Glutamatergic neuron (in vitro differentiated cells): Measurements from ENCODE around the gene B3GALT6. TPM values are rescaled to one million over a fixed set of nuclear protein-coding genes. Genes with fewer than 3 reads are reported as not detected.
A peak's percentile ranks its signal among the peaks of the same experiment; 100 is the strongest.

Experiments used
- DNase-seq: peaks from one replicate; pipeline ENCODE4 v3.0.0; 2022
- H3K27ac Mint-ChIP-seq: one replicate; pipeline ENCODE4 v1.8.0; 2020; ENCODE audit warnings: mild to moderate bottlenecking, mixed read lengths, inconsistent platforms; ENCODE audit not compliant: unreplicated experiment
- H3K27me3 Mint-ChIP-seq: one replicate; pipeline ENCODE4 v1.8.0; 2020; ENCODE audit warnings: mild to moderate bottlenecking, moderate library complexity, mixed read lengths, inconsistent platforms; ENCODE audit not compliant: unreplicated experiment
- H3K36me3 Mint-ChIP-seq: one replicate; pipeline ENCODE4 v1.8.0; 2020; ENCODE audit warnings: mild to moderate bottlenecking, mixed read lengths, inconsistent platforms; ENCODE audit not compliant: unreplicated experiment
- H3K4me1 Mint-ChIP-seq: one replicate; pipeline ENCODE4 v1.8.0; 2020; ENCODE audit warnings: mild to moderate bottlenecking, low read depth, mixed read lengths, inconsistent platforms; ENCODE audit not compliant: unreplicated experiment
- H3K4me3 Mint-ChIP-seq: one replicate; pipeline ENCODE4 v1.8.0; 2020; ENCODE audit warnings: mild to moderate bottlenecking, mixed read lengths, inconsistent platforms; ENCODE audit not compliant: unreplicated experiment
- H3K9me3 Mint-ChIP-seq: one replicate; pipeline ENCODE4 v1.8.0; 2020; ENCODE audit warnings: mild to moderate bottlenecking, moderate library complexity, mixed read lengths, inconsistent platforms; ENCODE audit not compliant: unreplicated experiment
- CTCF ChIP-seq: fragments of 200-600 bp; sonication (generic); IDR thresholded peaks from one replicate; pipeline ENCODE4 v1.5.0; 2021; ENCODE audit not compliant: partially characterized antibody, unreplicated experiment
- total RNA-seq: library from RNA; stranded (reverse); fragmentation: NEBNext Ultra II Directional; extraction: Animal tissue kit (Norgen Biotek cat#: 25700); gene quantifications from one replicate; pipeline ENCODE4 v1.2.1, GENCODE V29; 2021; ENCODE audit not compliant: unreplicated experiment

The B3GALT6 gene
- total RNA-seq, 1 donor from 2014 or later, result 30.0 TPM

- peaks cover 3% of the 10 kb centered on the region for H3K9me3 Mint-ChIP-seq
- H3K36me3 Mint-ChIP-seq, result no peaks in the 10 kb centered on the region
These were observed 16.9 kb upstream of the B3GALT6 start for GRCh38 chr1:1215080-1215676.

GRCh38 chr1:1215881-1216605 lies 16.0 kb upstream of the B3GALT6 start:
- peaks cover 3% of the 10 kb centered on the region for H3K9me3 Mint-ChIP-seq

More at GRCh38 chr1:1215080-1215676, 16.9 kb upstream of the B3GALT6 start:
- peaks cover 4% of the 10 kb centered on the region for H3K4me1 Mint-ChIP-seq
- H3K4me3 Mint-ChIP-seq, result no peak overlapping the region
- DNase-seq, result no peak
- H3K27ac Mint-ChIP-seq, result no peak overlapping the region
- TF ChIP-seq CTCF, result no peak
- H3K27me3 Mint-ChIP-seq, result peaks cover 8% of the 10 kb centered on the region

GRCh38 chr1:1216770-1217620 lies 15.0 kb upstream of the B3GALT6 start:
- H3K9me3 Mint-ChIP-seq, result peaks cover 3% of the 10 kb centered on the region
- no peaks in the 10 kb centered on the region for H3K4me1 Mint-ChIP-seq
- no peak for DNase-seq
- no peaks in the 10 kb centered on the region for H3K36me3 Mint-ChIP-seq
- H3K27ac Mint-ChIP-seq, result peak overlapping the region; percentile 78
- TF ChIP-seq CTCF, result no peak
- no peak overlapping the region for H3K4me3 Mint-ChIP-seq
- peaks cover 12% of the 10 kb centered on the region for H3K27me3 Mint-ChIP-seq

More at GRCh38 chr1:1215881-1216605, 16.0 kb upstream of the B3GALT6 start:
- Mint-ChIP-seq H3K36me3 (no peaks in the 10 kb centered on the region), H3K27ac (no peak overlapping the region), H3K4me1 (peaks cover 1% of the 10 kb centered on the region), H3K4me3 (no peak overlapping the region), H3K27me3 (peaks cover 12% of the 10 kb centered on the region)
- no peak for DNase-seq
- no peak for TF ChIP-seq CTCF

- Mint-ChIP-seq H3K9me3 (peaks cover 3% of the 10 kb centered on the region), H3K4me3 (no peak overlapping the region), H3K27ac (no peak overlapping the region), H3K36me3 (peaks cover 2% of the 10 kb centered on the region), H3K27me3 (peaks cover 15% of the 10 kb centered on the region), H3K4me1 (no peaks in the 10 kb centered on the region)
- TF ChIP-seq CTCF, result no peak
- DNase-seq, result no peak
These were observed 14.2 kb upstream of the B3GALT6 start for GRCh38 chr1:1217621-1218523.
